Caco-2 (cell line): ENCODE data around the gene CNTN5. TPM values are rescaled to one million over a fixed set of nuclear protein-coding genes. Genes with fewer than 3 reads are reported as not detected.

Experiments
- BruUV-seq: library from RNA; stranded (reverse); fragments of 400-500 nt; replicated peaks from 2 replicates; lab custom pipeline; 2021; lab: Mats Ljungman, UMichigan
- CTCF ChIA-PET: fragments of 300-600 bp; sonication (Branson Sonifier 250); formaldehyde crosslinking; loops from one replicate; lab custom pipeline; 2022; ENCODE audit warnings: antibody characterized with exemption; lab: Charles Lee
- POLR2A ChIA-PET: fragments of 300-600 bp; sonication (Branson Sonifier 250); formaldehyde crosslinking; loops from one replicate; lab custom pipeline; 2022; ENCODE audit warnings: antibody characterized with exemption; lab: Charles Lee
- DNase-seq, 2 experiments: peaks; one replicate each; pipeline versions ENCODE4 v3.0.0 to v3.0.0-alpha.2; 2020 to 2022
- H3K27me3 ChIP-seq: replicated peaks from 2 replicates; pipeline ENCODE4 v1.6.0; 2011; ENCODE audit warnings: low read length; ENCODE audit not compliant: control insufficient read depth, insufficient read depth
- H3K36me3 ChIP-seq: 2 replicates; pipeline ENCODE4 v1.5.1; 2011; ENCODE audit warnings: low read length; ENCODE audit not compliant: control insufficient read depth, insufficient read depth
- H3K4me1 ChIP-seq: fragments of 250-450 bp; sonication (Bioruptor Pico); 2 replicates; pipeline ENCODE4 v1.5.1; 2020; ENCODE audit warnings: mild to moderate bottlenecking
- H3K4me3 ChIP-seq: 2 replicates; pipeline ENCODE4 v1.5.1; 2011; ENCODE audit warnings: low read depth, mild to moderate bottlenecking, control low read depth, low read length
- H3K9me3 ChIP-seq: fragments of 250-450 bp; sonication (Bioruptor Pico); 2 replicates; pipeline ENCODE4 v1.5.1; 2020; ENCODE audit warnings: mild to moderate bottlenecking, moderate library complexity
- H3K27ac Mint-ChIP-seq: one replicate; pipeline ENCODE4 v1.8.0; 2022; ENCODE audit warnings: mixed read lengths; ENCODE audit not compliant: unreplicated experiment
- H3K27me3 Mint-ChIP-seq: one replicate; pipeline ENCODE4 v1.8.0; 2022; ENCODE audit warnings: mixed read lengths; ENCODE audit not compliant: insufficient read depth, unreplicated experiment
- H3K36me3 Mint-ChIP-seq: one replicate; pipeline ENCODE4 v1.8.0; 2022; ENCODE audit warnings: mild to moderate bottlenecking, mixed read lengths; ENCODE audit not compliant: insufficient read depth, unreplicated experiment
- H3K4me1 Mint-ChIP-seq: one replicate; pipeline ENCODE4 v1.8.0; 2022; ENCODE audit warnings: low read depth, mixed read lengths; ENCODE audit not compliant: unreplicated experiment
- H3K4me3 Mint-ChIP-seq: one replicate; pipeline ENCODE4 v1.8.0; 2022; ENCODE audit warnings: mild to moderate bottlenecking, moderate library complexity, mixed read lengths; ENCODE audit not compliant: unreplicated experiment
- H3K9me3 Mint-ChIP-seq: one replicate; pipeline ENCODE4 v1.8.0; 2022; ENCODE audit warnings: mixed read lengths; ENCODE audit not compliant: unreplicated experiment
- intact Hi-C: fragments of 100-400 bp; cut with micrococcal nuclease; formaldehyde crosslinking; loops from one replicate; pipeline ENCODE4 v1.10.0; 2022; ENCODE audit not compliant: unreplicated experiment
- total RNA-seq: library from RNA; stranded (reverse); gene quantifications from 2 replicates; pipeline ENCODE4 v1.2.3, GENCODE V29; 2022
- TF ChIP-seq, protein P1 (sequence below), 2 experiments: fragments of 200-600 bp in 1 of 2; IDR thresholded peaks; 1 replicate in 1 of 2; 2 replicates in 1 of 2; pipeline versions ENCODE4 v1.5.1 to v1.8.0; 2011 to 2022; ENCODE audit warnings: antibody characterized with exemption in 1 of 2, control low read depth in 1 of 2, inconsistent platforms in 1 of 2, low read depth in 1 of 2, low read length in 1 of 2, mild to moderate bottlenecking in 1 of 2, moderate library complexity in 1 of 2; ENCODE audit not compliant: insufficient read depth in 1 of 2, severe bottlenecking in 1 of 2, unreplicated experiment in 1 of 2

The CNTN5 gene
- total RNA-seq, 1 experiment from 2014 or later: 1.00 TPM

DNA sequence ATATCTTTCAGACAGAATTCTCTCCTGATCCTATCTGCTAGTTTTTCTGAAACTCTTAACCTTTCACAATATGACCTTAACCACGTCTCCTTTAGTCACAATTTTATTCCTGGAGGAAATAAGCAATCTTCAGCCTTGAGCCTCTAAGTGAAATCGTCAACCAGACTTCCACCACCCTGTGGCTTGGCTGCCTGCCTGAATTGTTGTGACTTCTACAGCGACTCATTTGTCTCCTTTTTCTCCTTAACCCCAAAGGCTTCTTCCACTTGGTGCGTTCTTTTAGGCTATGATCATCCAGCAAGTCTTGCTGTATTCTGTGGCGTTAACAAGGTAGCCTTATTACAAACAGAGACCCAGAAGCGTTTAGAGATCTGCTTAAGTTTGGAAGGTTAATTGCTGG, 1131.2 kb downstream of the CNTN5 start:
- H3K27me3 ChIP-seq: no peaks in the 10 kb centered on the region
- no peaks in the 10 kb centered on the region for H3K27me3 Mint-ChIP-seq
- H3K4me1 Mint-ChIP-seq: peaks cover 6% of the 10 kb centered on the region
- ChIA-PET CTCF (no interaction called here), POLR2A (no interaction called here)
- H3K36me3 ChIP-seq: no peaks in the 10 kb centered on the region
- no peaks in the 10 kb centered on the region for H3K36me3 Mint-ChIP-seq
- no peak overlapping the region for H3K4me3 ChIP-seq
- no peak overlapping the region for H3K27ac Mint-ChIP-seq
- no peaks in the 10 kb centered on the region for H3K9me3 Mint-ChIP-seq
- DNase-seq: no peak
- peaks cover 4% of the 10 kb centered on the region; the same call in 1 of the 2 replicates for H3K4me1 ChIP-seq
- intact Hi-C loops: no loop called here
- no peaks in the 10 kb centered on the region for H3K9me3 ChIP-seq
- H3K4me3 Mint-ChIP-seq: no peak overlapping the region
- TF ChIP-seq, protein P1, sequence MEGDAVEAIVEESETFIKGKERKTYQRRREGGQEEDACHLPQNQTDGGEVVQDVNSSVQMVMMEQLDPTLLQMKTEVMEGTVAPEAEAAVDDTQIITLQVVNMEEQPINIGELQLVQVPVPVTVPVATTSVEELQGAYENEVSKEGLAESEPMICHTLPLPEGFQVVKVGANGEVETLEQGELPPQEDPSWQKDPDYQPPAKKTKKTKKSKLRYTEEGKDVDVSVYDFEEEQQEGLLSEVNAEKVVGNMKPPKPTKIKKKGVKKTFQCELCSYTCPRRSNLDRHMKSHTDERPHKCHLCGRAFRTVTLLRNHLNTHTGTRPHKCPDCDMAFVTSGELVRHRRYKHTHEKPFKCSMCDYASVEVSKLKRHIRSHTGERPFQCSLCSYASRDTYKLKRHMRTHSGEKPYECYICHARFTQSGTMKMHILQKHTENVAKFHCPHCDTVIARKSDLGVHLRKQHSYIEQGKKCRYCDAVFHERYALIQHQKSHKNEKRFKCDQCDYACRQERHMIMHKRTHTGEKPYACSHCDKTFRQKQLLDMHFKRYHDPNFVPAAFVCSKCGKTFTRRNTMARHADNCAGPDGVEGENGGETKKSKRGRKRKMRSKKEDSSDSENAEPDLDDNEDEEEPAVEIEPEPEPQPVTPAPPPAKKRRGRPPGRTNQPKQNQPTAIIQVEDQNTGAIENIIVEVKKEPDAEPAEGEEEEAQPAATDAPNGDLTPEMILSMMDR (IDR thresholded peaks at IDR 0.05; ENCODE audit: insufficient read depth in 1 of 2, low read depth in 1 of 2, low read length in 1 of 2, severe bottlenecking in 1 of 2, unreplicated experiment in 1 of 2): no peak
- BruUV-seq: no TSS peak

DNA sequence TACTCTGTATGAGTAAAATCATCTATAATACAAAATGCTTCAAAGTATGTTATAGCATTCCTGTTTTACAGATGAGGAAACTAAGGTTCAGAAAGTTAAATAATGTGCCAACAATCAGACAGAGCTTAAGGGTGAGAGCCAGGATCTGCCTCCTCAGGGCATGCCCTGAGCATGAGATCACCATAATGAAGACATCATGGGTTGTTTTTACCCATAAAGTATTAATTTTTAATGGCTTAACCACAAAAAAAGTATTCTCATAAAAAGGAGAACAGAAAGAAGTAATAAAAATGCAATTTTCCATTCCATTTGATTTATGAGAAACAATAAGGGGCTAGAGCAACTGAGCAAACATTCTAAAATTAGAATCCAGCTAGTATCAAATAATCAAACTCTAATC, 1132.0 kb downstream of the CNTN5 start:
- TF ChIP-seq, protein P1 (IDR thresholded peaks at IDR 0.05; ENCODE audit: insufficient read depth in 1 of 2, low read depth in 1 of 2, low read length in 1 of 2, severe bottlenecking in 1 of 2, unreplicated experiment in 1 of 2): no peak
- no peaks in the 10 kb centered on the region for H3K4me1 ChIP-seq
- ChIA-PET CTCF (no interaction called here), POLR2A (no interaction called here)
- H3K36me3 ChIP-seq: no peaks in the 10 kb centered on the region
- DNase-seq: no peak
- Mint-ChIP-seq H3K27ac (no peak overlapping the region), H3K36me3 (no peaks in the 10 kb centered on the region), H3K4me3 (no peak overlapping the region), H3K27me3 (peaks cover 1% of the 10 kb centered on the region), H3K4me1 (no peaks in the 10 kb centered on the region), H3K9me3 (no peaks in the 10 kb centered on the region)
- H3K27me3 ChIP-seq: no peaks in the 10 kb centered on the region
- no peak overlapping the region for H3K4me3 ChIP-seq
- no peaks in the 10 kb centered on the region for H3K9me3 ChIP-seq
- no TSS peak for BruUV-seq
- intact Hi-C loops: no loop called here

- no peaks in the 10 kb centered on the region for H3K27me3 ChIP-seq
- no peak overlapping the region for H3K4me3 Mint-ChIP-seq
- H3K4me3 ChIP-seq: no peak overlapping the region
- H3K27ac Mint-ChIP-seq: no peak overlapping the region
- no TSS peak for BruUV-seq
- CTCF ChIA-PET: no interaction called here
- no peaks in the 10 kb centered on the region for H3K4me1 ChIP-seq
- no peaks in the 10 kb centered on the region for H3K9me3 Mint-ChIP-seq
- no peak for DNase-seq
- no peaks in the 10 kb centered on the region for H3K36me3 ChIP-seq
- no peaks in the 10 kb centered on the region for H3K27me3 Mint-ChIP-seq
- TF ChIP-seq, protein P1 (IDR thresholded peaks at IDR 0.05; ENCODE audit: insufficient read depth in 1 of 2, low read depth in 1 of 2, low read length in 1 of 2, severe bottlenecking in 1 of 2, unreplicated experiment in 1 of 2): no peak
- no peaks in the 10 kb centered on the region for H3K36me3 Mint-ChIP-seq
- no peaks in the 10 kb centered on the region for H3K4me1 Mint-ChIP-seq
- no peaks in the 10 kb centered on the region for H3K9me3 ChIP-seq
- POLR2A ChIA-PET: no interaction called here
- intact Hi-C loops: no loop called here
Measured at GRCh38 chr11:100163471-100163870, 1142.7 kb downstream of the CNTN5 start.
